HepG2 (cell line): ENCODE results near the gene BCL2L2. TPM values are rescaled to one million over a fixed set of nuclear protein-coding genes. Genes with fewer than 3 reads are reported as not detected.

Experiments
- AFF4 ChIP-seq: sonication (generic); formaldehyde crosslinking; IDR thresholded peaks from 2 replicates; pipeline ENCODE4 v1.4.0; 2020; ENCODE audit warnings: missing genetic modification reagents
- ARID3A ChIP-seq: IDR thresholded peaks from 2 replicates; pipeline ENCODE4 v1.6.1; 2012; ENCODE audit warnings: low read depth, low read length, improper control_type of control experiment
- CAMTA2 ChIP-seq: sonication (generic); formaldehyde crosslinking; IDR thresholded peaks from 2 replicates; pipeline ENCODE4 v1.4.0; 2020; ENCODE audit warnings: mild to moderate bottlenecking, missing genetic modification reagents, borderline replicate concordance
- MAFG ChIP-seq: sonication (generic); formaldehyde crosslinking; IDR thresholded peaks from 2 replicates; pipeline ENCODE4 v1.5.1; 2020; ENCODE audit warnings: mild to moderate bottlenecking, missing genetic modification reagents
- MLLT10 ChIP-seq: sonication (generic); formaldehyde crosslinking; IDR thresholded peaks from 2 replicates; pipeline ENCODE4 v1.4.0; 2020; ENCODE audit warnings: missing genetic modification reagents
- POLR2AphosphoS2 ChIP-seq: IDR thresholded peaks from 2 replicates; pipeline ENCODE4 v1.6.1; 2011; ENCODE audit warnings: low read depth, low read length, improper control_type of control experiment
- PRPF4 ChIP-seq: fragments of 200-400 bp; formaldehyde crosslinking; IDR thresholded peaks from 2 replicates; pipeline ENCODE4 v1.6.1; 2016; ENCODE audit warnings: low read length, low read depth; ENCODE audit not compliant: poor library complexity, severe bottlenecking
- RXRB ChIP-seq: IDR thresholded peaks from 2 replicates; pipeline ENCODE4 v1.6.1; 2016; ENCODE audit warnings: borderline replicate concordance, missing genetic modification reagents, missing compliant biosample characterization
- SALL1 ChIP-seq: sonication (generic); formaldehyde crosslinking; IDR thresholded peaks from 2 replicates; pipeline ENCODE4 v1.8.0; 2022; ENCODE audit warnings: mild to moderate bottlenecking, missing genetic modification reagents
- SAP130 ChIP-seq: IDR thresholded peaks from 2 replicates; pipeline ENCODE4 v1.6.1; 2016; ENCODE audit warnings: low read depth
- TFDP1 ChIP-seq: IDR thresholded peaks from 2 replicates; pipeline ENCODE4 v1.6.1; 2016; ENCODE audit warnings: missing compliant biosample characterization, missing genetic modification reagents, borderline replicate concordance
- ZNF205 ChIP-seq: IDR thresholded peaks from 2 replicates; pipeline ENCODE4 v1.6.1; 2018; ENCODE audit warnings: missing biosample characterization, missing genetic modification reagents
- ZNF503 ChIP-seq: sonication (generic); formaldehyde crosslinking; IDR thresholded peaks from 2 replicates; pipeline ENCODE4 v1.4.0; 2020; ENCODE audit warnings: missing genetic modification reagents
- ZNF776 ChIP-seq: sonication (generic); formaldehyde crosslinking; IDR thresholded peaks from 2 replicates; pipeline ENCODE4 v1.4.0; 2020; ENCODE audit warnings: mild to moderate bottlenecking, missing genetic modification reagents
- polyA plus RNA-seq, 8 experiments: library from polyadenylated mRNA; depleted of rRNA in 3 of 8; stranded (reverse) in 7 of 8; unstranded in 1 of 8; fragments of >200 nt; fragmentation: Illumina TruSeq in 4 of 8; extraction: Trizol in 4 of 8; gene quantifications; 2 replicates each; pipeline versions ENCODE4 v1.2.1 to v1.2.3, GENCODE V29; 2011 to 2016; ENCODE audit warnings: low read depth in 4 of 8, missing spikeins in 1 of 8, mixed read lengths in 1 of 8; ENCODE audit not compliant: insufficient read depth in 1 of 8
- total RNA-seq, 5 experiments: library from RNA; depleted of rRNA; stranded (reverse); fragments of >200 nt; fragmentation: Illumina TruSeq; extraction: Trizol; gene quantifications; 2 replicates each; pipeline ENCODE4 v1.2.3, GENCODE V29; 2016; ENCODE audit warnings: low read depth in 1 of 5
- TF ChIP-seq, protein P1 (sequence below): sonication (generic); formaldehyde crosslinking; IDR thresholded peaks from 2 replicates; pipeline ENCODE4 v1.4.0; 2020; ENCODE audit warnings: missing genetic modification reagents, mild to moderate bottlenecking, borderline replicate concordance
- TF ChIP-seq, protein P2 (sequence below): sonication (generic); formaldehyde crosslinking; conservative IDR thresholded peaks from 2 replicates; pipeline ENCODE4 v1.4.0; 2020; ENCODE audit warnings: missing genetic modification reagents

BCL2L2 gene
- total and polyA plus RNA-seq, 2 of the 13 experiments (the other 11 are each of a cell fraction or from before 2014, with no cell fraction given), result 28.1 to 49.8 TPM

- TF ChIP-seq AFF4 (CRISPR knock-in tag) (no peak), PRPF4 (peak; percentile 13), ZNF205 (CRISPR knock-in tag) (peak; percentile 93), RXRB (CRISPR knock-in tag) (peak; percentile 37), SALL1 (CRISPR knock-in tag) (peak; percentile 79), ZNF503 (CRISPR knock-in tag) (peak; percentile 70; the same call in 1 of the 2 replicates), TFDP1 (peak; percentile 77; the same call in 1 of the 2 replicates), POLR2AphosphoS2 (no peak), SAP130 (CRISPR knock-in tag) (peak; percentile 85), ZNF776 (0 out of 2 replicates have a peak, but pooled peaks have one; percentile 63), MLLT10 (CRISPR knock-in tag) (no peak), ARID3A (peak; percentile 8; the same call in 1 of the 2 replicates), CAMTA2 (CRISPR knock-in tag) (peak; percentile 99), MAFG (CRISPR knock-in tag) (no peak)
- TF ChIP-seq, protein P1, sequence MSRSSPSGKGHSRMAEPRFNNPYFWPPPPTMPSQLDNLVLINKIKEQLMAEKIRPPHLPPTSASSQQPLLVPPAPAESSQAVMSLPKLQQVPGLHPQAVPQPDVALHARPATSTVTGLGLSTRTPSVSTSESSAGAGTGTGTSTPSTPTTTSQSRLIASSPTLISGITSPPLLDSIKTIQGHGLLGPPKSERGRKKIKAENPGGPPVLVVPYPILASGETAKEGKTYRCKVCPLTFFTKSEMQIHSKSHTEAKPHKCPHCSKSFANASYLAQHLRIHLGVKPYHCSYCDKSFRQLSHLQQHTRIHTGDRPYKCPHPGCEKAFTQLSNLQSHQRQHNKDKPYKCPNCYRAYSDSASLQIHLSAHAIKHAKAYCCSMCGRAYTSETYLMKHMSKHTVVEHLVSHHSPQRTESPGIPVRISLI (CRISPR knock-in tag), result peak; percentile 77; the same call in 1 of the 2 replicates
- TF ChIP-seq, protein P2, sequence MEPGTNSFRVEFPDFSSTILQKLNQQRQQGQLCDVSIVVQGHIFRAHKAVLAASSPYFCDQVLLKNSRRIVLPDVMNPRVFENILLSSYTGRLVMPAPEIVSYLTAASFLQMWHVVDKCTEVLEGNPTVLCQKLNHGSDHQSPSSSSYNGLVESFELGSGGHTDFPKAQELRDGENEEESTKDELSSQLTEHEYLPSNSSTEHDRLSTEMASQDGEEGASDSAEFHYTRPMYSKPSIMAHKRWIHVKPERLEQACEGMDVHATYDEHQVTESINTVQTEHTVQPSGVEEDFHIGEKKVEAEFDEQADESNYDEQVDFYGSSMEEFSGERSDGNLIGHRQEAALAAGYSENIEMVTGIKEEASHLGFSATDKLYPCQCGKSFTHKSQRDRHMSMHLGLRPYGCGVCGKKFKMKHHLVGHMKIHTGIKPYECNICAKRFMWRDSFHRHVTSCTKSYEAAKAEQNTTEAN (CRISPR knock-in tag), result peak; percentile 12; the same call in 1 of the 2 replicates
Observed at GRCh38 chr14:23286020-23286901, 20.4 kb upstream of the BCL2L2 start, which contains the start of gene HOMEZ (continued).
